ENCODE data around the gene VANGL1. TPM values are rescaled to one million over a fixed set of nuclear protein-coding genes. Genes with fewer than 3 reads are reported as not detected.

Gene VANGL1
- total and polyA plus RNA-seq, 4 donors = 2.5 to 6.8 (median 3.5) TPM

DNA sequence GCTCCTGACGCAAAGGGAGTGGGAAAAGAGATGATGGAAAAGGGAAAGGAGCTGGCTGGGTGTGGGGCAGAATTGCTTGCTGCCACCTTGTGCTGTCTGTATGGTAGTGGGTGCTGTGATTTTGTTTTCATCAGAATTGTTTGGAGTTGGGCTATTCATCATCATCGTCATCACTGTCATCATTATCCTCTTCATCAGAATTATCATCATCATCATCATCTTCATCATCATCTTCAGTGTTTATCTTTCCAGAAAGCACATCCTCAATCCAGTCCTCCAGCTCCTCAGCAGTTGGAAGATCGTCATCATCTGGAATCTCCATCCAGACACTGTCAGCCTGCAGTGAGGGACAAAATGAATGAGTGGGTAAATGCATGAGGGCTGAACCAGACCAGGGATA, 59.3 kb downstream of the VANGL1 start:
- WGBS = 73% methylated on average over 3 of the region's 3 CpGs
- TF ChIP-seq JUND (IDR thresholded peaks at IDR 0.05) (no peak), TAF1 (conservative IDR thresholded peaks at IDR 0.05) (no peak), EGR1 (IDR thresholded peaks at IDR 0.05; ENCODE audit: low read depth in 2 of 2) (no peak), GABPA (IDR thresholded peaks at IDR 0.05 in 1 of 2, conservative IDR thresholded peaks at IDR 0.05 in 1 of 2) (no peak), NR2F2 (IDR thresholded peaks at IDR 0.05) (no peak), YY1 (IDR thresholded peaks at IDR 0.05) (no peak), RAD21 (IDR thresholded peaks at IDR 0.05) (no peak), HNF4G (IDR thresholded peaks at IDR 0.05) (no peak), FOXA2 (IDR thresholded peaks at IDR 0.05) (no peak), RXRA (IDR thresholded peaks at IDR 0.05) (no peak), SP1 (IDR thresholded peaks at IDR 0.05) (no peak)
- TF ChIP-seq, protein P1, sequence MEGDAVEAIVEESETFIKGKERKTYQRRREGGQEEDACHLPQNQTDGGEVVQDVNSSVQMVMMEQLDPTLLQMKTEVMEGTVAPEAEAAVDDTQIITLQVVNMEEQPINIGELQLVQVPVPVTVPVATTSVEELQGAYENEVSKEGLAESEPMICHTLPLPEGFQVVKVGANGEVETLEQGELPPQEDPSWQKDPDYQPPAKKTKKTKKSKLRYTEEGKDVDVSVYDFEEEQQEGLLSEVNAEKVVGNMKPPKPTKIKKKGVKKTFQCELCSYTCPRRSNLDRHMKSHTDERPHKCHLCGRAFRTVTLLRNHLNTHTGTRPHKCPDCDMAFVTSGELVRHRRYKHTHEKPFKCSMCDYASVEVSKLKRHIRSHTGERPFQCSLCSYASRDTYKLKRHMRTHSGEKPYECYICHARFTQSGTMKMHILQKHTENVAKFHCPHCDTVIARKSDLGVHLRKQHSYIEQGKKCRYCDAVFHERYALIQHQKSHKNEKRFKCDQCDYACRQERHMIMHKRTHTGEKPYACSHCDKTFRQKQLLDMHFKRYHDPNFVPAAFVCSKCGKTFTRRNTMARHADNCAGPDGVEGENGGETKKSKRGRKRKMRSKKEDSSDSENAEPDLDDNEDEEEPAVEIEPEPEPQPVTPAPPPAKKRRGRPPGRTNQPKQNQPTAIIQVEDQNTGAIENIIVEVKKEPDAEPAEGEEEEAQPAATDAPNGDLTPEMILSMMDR (IDR thresholded peaks at IDR 0.05; ENCODE audit: low read depth, low read length, missing input control) = no peak
- TF ChIP-seq, protein P2, sequence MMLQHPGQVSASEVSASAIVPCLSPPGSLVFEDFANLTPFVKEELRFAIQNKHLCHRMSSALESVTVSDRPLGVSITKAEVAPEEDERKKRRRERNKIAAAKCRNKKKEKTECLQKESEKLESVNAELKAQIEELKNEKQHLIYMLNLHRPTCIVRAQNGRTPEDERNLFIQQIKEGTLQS (IDR thresholded peaks at IDR 0.05) = no peak
- TF ChIP-seq, protein P3, sequence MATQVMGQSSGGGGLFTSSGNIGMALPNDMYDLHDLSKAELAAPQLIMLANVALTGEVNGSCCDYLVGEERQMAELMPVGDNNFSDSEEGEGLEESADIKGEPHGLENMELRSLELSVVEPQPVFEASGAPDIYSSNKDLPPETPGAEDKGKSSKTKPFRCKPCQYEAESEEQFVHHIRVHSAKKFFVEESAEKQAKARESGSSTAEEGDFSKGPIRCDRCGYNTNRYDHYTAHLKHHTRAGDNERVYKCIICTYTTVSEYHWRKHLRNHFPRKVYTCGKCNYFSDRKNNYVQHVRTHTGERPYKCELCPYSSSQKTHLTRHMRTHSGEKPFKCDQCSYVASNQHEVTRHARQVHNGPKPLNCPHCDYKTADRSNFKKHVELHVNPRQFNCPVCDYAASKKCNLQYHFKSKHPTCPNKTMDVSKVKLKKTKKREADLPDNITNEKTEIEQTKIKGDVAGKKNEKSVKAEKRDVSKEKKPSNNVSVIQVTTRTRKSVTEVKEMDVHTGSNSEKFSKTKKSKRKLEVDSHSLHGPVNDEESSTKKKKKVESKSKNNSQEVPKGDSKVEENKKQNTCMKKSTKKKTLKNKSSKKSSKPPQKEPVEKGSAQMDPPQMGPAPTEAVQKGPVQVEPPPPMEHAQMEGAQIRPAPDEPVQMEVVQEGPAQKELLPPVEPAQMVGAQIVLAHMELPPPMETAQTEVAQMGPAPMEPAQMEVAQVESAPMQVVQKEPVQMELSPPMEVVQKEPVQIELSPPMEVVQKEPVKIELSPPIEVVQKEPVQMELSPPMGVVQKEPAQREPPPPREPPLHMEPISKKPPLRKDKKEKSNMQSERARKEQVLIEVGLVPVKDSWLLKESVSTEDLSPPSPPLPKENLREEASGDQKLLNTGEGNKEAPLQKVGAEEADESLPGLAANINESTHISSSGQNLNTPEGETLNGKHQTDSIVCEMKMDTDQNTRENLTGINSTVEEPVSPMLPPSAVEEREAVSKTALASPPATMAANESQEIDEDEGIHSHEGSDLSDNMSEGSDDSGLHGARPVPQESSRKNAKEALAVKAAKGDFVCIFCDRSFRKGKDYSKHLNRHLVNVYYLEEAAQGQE (IDR thresholded peaks at IDR 0.05) = no peak
- TF ChIP-seq, protein P4, sequence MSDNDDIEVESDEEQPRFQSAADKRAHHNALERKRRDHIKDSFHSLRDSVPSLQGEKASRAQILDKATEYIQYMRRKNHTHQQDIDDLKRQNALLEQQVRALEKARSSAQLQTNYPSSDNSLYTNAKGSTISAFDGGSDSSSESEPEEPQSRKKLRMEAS (IDR thresholded peaks at IDR 0.05) = no peak
- TF ChIP-seq, protein P5, sequence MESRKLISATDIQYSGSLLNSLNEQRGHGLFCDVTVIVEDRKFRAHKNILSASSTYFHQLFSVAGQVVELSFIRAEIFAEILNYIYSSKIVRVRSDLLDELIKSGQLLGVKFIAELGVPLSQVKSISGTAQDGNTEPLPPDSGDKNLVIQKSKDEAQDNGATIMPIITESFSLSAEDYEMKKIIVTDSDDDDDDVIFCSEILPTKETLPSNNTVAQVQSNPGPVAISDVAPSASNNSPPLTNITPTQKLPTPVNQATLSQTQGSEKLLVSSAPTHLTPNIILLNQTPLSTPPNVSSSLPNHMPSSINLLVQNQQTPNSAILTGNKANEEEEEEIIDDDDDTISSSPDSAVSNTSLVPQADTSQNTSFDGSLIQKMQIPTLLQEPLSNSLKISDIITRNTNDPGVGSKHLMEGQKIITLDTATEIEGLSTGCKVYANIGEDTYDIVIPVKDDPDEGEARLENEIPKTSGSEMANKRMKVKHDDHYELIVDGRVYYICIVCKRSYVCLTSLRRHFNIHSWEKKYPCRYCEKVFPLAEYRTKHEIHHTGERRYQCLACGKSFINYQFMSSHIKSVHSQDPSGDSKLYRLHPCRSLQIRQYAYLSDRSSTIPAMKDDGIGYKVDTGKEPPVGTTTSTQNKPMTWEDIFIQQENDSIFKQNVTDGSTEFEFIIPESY (IDR thresholded peaks at IDR 0.05) = no peak
- peaks cover 0 to 5% (median 0%) of the 10 kb centered on the region in 4 donors for H3K27me3 ChIP-seq (ENCODE audit: control insufficient read depth in 4 of 4, insufficient read depth in 4 of 4, low read length in 3 of 4)
- H3K9ac ChIP-seq (ENCODE audit: low read depth in 1 of 2, low read length in 2 of 2) = no peak overlapping the region
- no peaks in the 10 kb centered on the region for H3K9me3 ChIP-seq (ENCODE audit: control insufficient read depth in 4 of 4, low read length in 3 of 4)
- no peak overlapping the region for H3K27ac ChIP-seq (ENCODE audit: low read depth in 1 of 2, low read length in 2 of 2)
- DNase-seq (ENCODE audit: low spot score) = no peak
- H3K4me3 ChIP-seq (ENCODE audit: low read depth in 1 of 3, low read length in 3 of 3) = no peak overlapping the region
- no peaks in the 10 kb centered on the region for H3K4me1 ChIP-seq (ENCODE audit: control insufficient read depth in 4 of 4, insufficient read depth in 4 of 4, low read length in 3 of 4)
- H3K36me3 ChIP-seq (ENCODE audit: control insufficient read depth in 4 of 4, insufficient read depth in 3 of 4, low read depth in 1 of 4, low read length in 3 of 4) = no peaks in the 10 kb centered on the region

DNA sequence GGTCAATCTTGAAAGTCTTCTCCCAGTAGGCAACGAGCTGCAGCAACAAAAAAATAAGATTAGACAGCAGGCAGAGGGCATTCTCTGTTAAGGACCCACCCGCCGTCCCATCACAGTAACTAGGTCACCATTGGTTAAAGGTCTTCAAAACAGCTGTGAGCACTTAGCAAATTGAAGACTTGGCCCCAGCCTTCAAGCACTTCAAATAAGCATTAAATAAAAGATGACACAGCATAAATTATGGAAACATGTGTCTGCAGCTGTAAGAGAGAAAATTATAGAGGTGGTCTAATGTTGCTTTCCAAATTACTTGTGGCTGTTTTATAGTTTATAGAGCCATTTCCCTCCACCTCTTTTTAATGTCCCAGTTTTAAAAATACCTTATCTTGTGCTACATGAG, 61.2 kb downstream of the VANGL1 start:
- DNase-seq (ENCODE audit: low spot score) = no peak
- Histone ChIP-seq H3K9me3 (ENCODE audit: control insufficient read depth in 4 of 4, low read length in 3 of 4) (no peaks in the 10 kb centered on the region), H3K27ac (ENCODE audit: low read depth in 1 of 2, low read length in 2 of 2) (no peak overlapping the region), H3K4me1 (ENCODE audit: control insufficient read depth in 4 of 4, insufficient read depth in 4 of 4, low read length in 3 of 4) (no peaks in the 10 kb centered on the region), H3K4me3 (ENCODE audit: low read depth in 1 of 3, low read length in 3 of 3) (no peak overlapping the region), H3K27me3 (ENCODE audit: control insufficient read depth in 4 of 4, insufficient read depth in 4 of 4, low read length in 3 of 4) (peaks cover 0 to 5% (median 0%) of the 10 kb centered on the region in 4 donors), H3K36me3 (ENCODE audit: control insufficient read depth in 4 of 4, insufficient read depth in 3 of 4, low read depth in 1 of 4, low read length in 3 of 4) (no peaks in the 10 kb centered on the region), H3K9ac (ENCODE audit: low read depth in 1 of 2, low read length in 2 of 2) (no peak overlapping the region)
- TF ChIP-seq, protein P3 (IDR thresholded peaks at IDR 0.05) = no peak
- TF ChIP-seq YY1 (IDR thresholded peaks at IDR 0.05) (no peak), FOXA2 (IDR thresholded peaks at IDR 0.05) (no peak), GABPA (IDR thresholded peaks at IDR 0.05 in 1 of 2, conservative IDR thresholded peaks at IDR 0.05 in 1 of 2) (no peak), TAF1 (conservative IDR thresholded peaks at IDR 0.05) (no peak), RXRA (IDR thresholded peaks at IDR 0.05) (no peak)
- TF ChIP-seq, protein P4 (IDR thresholded peaks at IDR 0.05) = no peak
- TF ChIP-seq, protein P2 (IDR thresholded peaks at IDR 0.05) = no peak
- TF ChIP-seq, protein P1 (IDR thresholded peaks at IDR 0.05; ENCODE audit: low read depth, low read length, missing input control) = no peak
- WGBS = 82% methylated on average over 3 of the region's 3 CpGs

Data from liver (tissue), 9 donors.